Spleen (tissue), 11 donors: Measurements from ENCODE around the gene LY86. TPM values are rescaled to one million over a fixed set of nuclear protein-coding genes. Genes with fewer than 3 reads are reported as not detected.

ENCODE experiments used
- DNase-seq: peaks from one replicate; pipeline ENCODE4 v3.0.0-alpha.2; 2020
- H3K27ac ChIP-seq, 8 donors: fragments of 200-600 bp; sonication (generic) in 7 of 8; 1 replicate in 4 of 8; 2 replicates in 4 of 8; pipeline versions ENCODE4 v1.5.0 to v1.8.0; 2016 to 2021; ENCODE audit warnings: inconsistent platforms in 4 of 8, mild to moderate bottlenecking in 4 of 8, moderate library complexity in 1 of 8
- H3K27me3 ChIP-seq, 7 donors: fragments of 200-600 bp; sonication (generic) in 6 of 7; replicated peaks in 1 of 7; 1 replicate in 4 of 7; 2 replicates in 3 of 7; pipeline versions ENCODE4 v1.5.0 to v1.8.0; 2016 to 2021; ENCODE audit warnings: inconsistent platforms in 3 of 7, mild to moderate bottlenecking in 1 of 7
- H3K36me3 ChIP-seq, 6 donors: fragments of 200-600 bp; sonication (generic) in 5 of 6; 1 replicate in 4 of 6; 2 replicates in 2 of 6; pipeline versions ENCODE4 v1.5.0 to v1.8.0; 2016 to 2021; ENCODE audit warnings: inconsistent platforms in 2 of 6
- H3K4me1 ChIP-seq, 6 donors: fragments of 200-600 bp; sonication (generic) in 5 of 6; 1 replicate in 3 of 6; 2 replicates in 3 of 6; pipeline versions ENCODE4 v1.5.0 to v1.8.0; 2016 to 2021; ENCODE audit warnings: inconsistent platforms in 3 of 6
- H3K4me3 ChIP-seq, 8 donors: fragments of 200-600 bp; sonication (generic) in 7 of 8; 1 replicate in 4 of 8; 2 replicates in 4 of 8; pipeline versions ENCODE4 v1.5.0 to v1.8.0; 2016 to 2021; ENCODE audit warnings: inconsistent platforms in 4 of 8, mild to moderate bottlenecking in 4 of 8, moderate library complexity in 2 of 8
- H3K9me3 ChIP-seq, 8 donors: fragments of 200-600 bp; sonication (generic) in 7 of 8; 1 replicate in 4 of 8; 2 replicates in 4 of 8; pipeline versions ENCODE4 v1.5.0 to v1.8.0; 2016 to 2021; ENCODE audit warnings: inconsistent platforms in 4 of 8
- POLR2A ChIP-seq, 3 donors: fragments of 450-650 bp; IDR thresholded peaks; one replicate each; pipeline ENCODE4 v1.5.1; 2017; ENCODE audit warnings: antibody characterized with exemption in 3 of 3, mild to moderate bottlenecking in 1 of 3
- POLR2AphosphoS5 ChIP-seq, 3 donors: sonication (generic); formaldehyde crosslinking; IDR thresholded peaks; one replicate each; pipeline ENCODE4 v1.5.1; 2017; ENCODE audit warnings: antibody characterized with exemption in 3 of 3
- WGBS, 5 donors: extraction: QIAGEN DNeasy Blood & Tissue Kit in 3 of 5; methylation state at CpG; one replicate each; pipeline versions ENCODE4 v1.1.5 to v1.1.7; 2013 to 2018; 5-methylcytosine and 5-hydroxymethylcytosine counted together
- intact Hi-C: fragments of 100-400 bp; cut with DNase I; formaldehyde crosslinking; loops from one replicate; pipeline ENCODE4 v1.15.0; 2023; ENCODE audit warnings: low total_unique reads
- polyA plus RNA-seq, 3 donors: library from polyadenylated mRNA; stranded (reverse); fragments of 200-250 nt; gene quantifications; one replicate each; pipeline ENCODE4 v1.2.1, GENCODE V29; 2013
- total RNA-seq, 7 donors: library from RNA; depleted of rRNA in 3 of 7; stranded (reverse); fragments of >200 nt in 3 of 7; fragmentation: NEBNext Ultra II Directional in 4 of 7; extraction: Animal tissue kit (Norgen Biotek cat#: 25700) in 4 of 7; gene quantifications; one replicate each; pipeline versions ENCODE4 v1.1.0 to v1.2.1, GENCODE V29; 2016 to 2021
- TF ChIP-seq, protein P1 (sequence below), 11 experiments: fragments of 200-600 bp in 7 of 11; fragments of 450-650 bp in 4 of 11; sonication (generic) in 4 of 11; IDR thresholded peaks in 8 of 11; conservative IDR thresholded peaks in 3 of 11; 1 replicate in 7 of 11; 2 replicates in 4 of 11; pipeline versions ENCODE4 v1.4.0 to v1.8.0; 2016 to 2021; ENCODE audit warnings: antibody characterized with exemption in 11 of 11, inconsistent platforms in 4 of 11, mild to moderate bottlenecking in 1 of 11
- donor health status: healthy with polysubstance abuse.
- donor health status: DM: no; HTN: no; CAD: no; lungs with moderate emphysema.
- donor health status: DM: no; HTN: no; CAD: no.
- donor health status: Bipolar disorder and iron deficiency.
- donor health status: healthy.
- donor health status: DM: no; HTN: no; CAD: no.
- donor health status: DM: yes; HTN: yes; CAD: no.

The LY86 gene
- total and polyA plus RNA-seq, 10 donors, result 31.7 to 145 (median 70.2) TPM

DNA sequence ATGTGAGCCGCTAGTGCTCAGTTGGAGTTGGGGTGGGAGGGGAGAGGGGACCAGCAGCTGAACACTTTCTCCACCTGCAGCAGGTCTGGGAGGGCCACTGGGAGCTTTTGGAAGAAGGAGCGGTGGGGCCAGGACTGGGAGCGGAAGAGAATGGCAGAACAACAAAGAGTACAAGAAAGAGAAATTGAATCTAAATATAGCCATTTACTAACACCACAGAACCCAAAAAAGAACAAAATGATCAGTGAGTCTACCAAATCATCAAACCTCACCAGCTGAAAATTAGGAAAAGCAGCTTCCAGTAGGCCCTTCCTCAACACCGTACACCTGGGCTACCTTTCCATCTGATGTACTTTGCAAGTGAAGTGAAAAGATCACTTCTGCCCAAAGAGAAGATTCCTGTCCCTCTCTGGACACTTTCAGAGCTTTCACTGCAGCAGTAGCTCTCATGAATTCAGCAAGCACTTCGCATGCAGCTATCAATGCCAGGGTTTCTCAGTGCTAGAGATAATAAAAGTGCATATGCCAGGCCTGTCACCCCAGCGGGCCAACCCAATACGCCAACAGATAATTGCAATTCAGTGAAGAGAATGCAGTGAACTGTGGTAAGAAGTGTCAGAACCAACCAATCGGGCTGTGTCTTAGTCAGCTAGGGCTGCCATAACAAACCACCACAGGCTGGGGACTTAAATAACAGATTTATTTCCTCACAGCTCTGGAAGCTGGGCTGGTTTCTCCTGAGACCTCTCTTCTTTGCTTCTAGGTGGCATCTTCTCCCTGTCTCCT lies 597 bp downstream of the LY86 start:
- Histone ChIP-seq H3K9me3 (no peaks in the 10 kb centered on the region), H3K36me3 (no peaks in the 10 kb centered on the region), H3K4me3 (peak overlapping the region; percentile 15 to 77 (median 44)), H3K27ac (peak overlapping the region in 7 of 8 donors; percentile 15 to 91 (median 87)), H3K27me3 (no peaks in the 10 kb centered on the region), H3K4me1 (peaks cover 15 to 90% (median 69%) of the 10 kb centered on the region in 6 donors)
- 47 to 70% (median 60%) methylated on average over 8 of the region's 8 CpGs for WGBS, 5 donors
- intact Hi-C loops, result no loop called here
- DNase-seq, result no peak
- TF ChIP-seq, protein P1, sequence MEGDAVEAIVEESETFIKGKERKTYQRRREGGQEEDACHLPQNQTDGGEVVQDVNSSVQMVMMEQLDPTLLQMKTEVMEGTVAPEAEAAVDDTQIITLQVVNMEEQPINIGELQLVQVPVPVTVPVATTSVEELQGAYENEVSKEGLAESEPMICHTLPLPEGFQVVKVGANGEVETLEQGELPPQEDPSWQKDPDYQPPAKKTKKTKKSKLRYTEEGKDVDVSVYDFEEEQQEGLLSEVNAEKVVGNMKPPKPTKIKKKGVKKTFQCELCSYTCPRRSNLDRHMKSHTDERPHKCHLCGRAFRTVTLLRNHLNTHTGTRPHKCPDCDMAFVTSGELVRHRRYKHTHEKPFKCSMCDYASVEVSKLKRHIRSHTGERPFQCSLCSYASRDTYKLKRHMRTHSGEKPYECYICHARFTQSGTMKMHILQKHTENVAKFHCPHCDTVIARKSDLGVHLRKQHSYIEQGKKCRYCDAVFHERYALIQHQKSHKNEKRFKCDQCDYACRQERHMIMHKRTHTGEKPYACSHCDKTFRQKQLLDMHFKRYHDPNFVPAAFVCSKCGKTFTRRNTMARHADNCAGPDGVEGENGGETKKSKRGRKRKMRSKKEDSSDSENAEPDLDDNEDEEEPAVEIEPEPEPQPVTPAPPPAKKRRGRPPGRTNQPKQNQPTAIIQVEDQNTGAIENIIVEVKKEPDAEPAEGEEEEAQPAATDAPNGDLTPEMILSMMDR (IDR thresholded peaks at IDR 0.05 in 8 of 11, conservative IDR thresholded peaks at IDR 0.05 in 3 of 11), result no peak
- TF ChIP-seq POLR2AphosphoS5 (IDR thresholded peaks at IDR 0.05), result peak in 1 of 3 donors; percentile 43
- peak in 1 of 3 donors; percentile 28 for TF ChIP-seq POLR2A (IDR thresholded peaks at IDR 0.05)

DNA sequence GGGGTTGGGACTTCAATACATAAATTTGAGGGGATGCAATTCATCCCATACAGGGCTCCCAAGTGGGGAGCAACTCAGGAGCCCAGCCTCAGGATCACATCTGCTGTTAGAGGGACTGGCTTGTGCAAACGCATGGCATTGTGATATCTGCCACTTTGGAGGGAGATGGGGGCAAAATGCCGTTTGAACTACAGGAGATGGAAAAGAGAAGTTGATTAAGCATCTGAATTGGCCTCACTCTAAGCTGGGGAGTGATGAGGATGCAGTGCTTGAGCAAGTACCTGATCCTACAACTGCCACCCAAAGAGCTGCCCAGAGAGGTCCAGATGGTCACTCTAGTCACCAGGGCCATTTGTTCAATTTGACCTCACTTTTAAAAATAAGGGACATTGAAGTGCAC lies 2.0 kb downstream of the LY86 start:
- Histone ChIP-seq H3K4me3 (peak overlapping the region in 1 of 8 donors; percentile 77), H3K27ac (peak overlapping the region in 6 of 8 donors; percentile 84 to 91 (median 88)), H3K9me3 (no peaks in the 10 kb centered on the region), H3K27me3 (no peaks in the 10 kb centered on the region), H3K36me3 (no peaks in the 10 kb centered on the region), H3K4me1 (peaks cover 17 to 89% (median 60%) of the 10 kb centered on the region in 6 donors)
- no peak for DNase-seq
- TF ChIP-seq POLR2AphosphoS5 (IDR thresholded peaks at IDR 0.05), result no peak
- TF ChIP-seq POLR2A (IDR thresholded peaks at IDR 0.05), result no peak
- TF ChIP-seq, protein P1 (IDR thresholded peaks at IDR 0.05 in 8 of 11, conservative IDR thresholded peaks at IDR 0.05 in 3 of 11), result no peak
- intact Hi-C loops, result no loop called here
- 29 to 65% (median 49%) methylated on average over 2 of the region's 2 CpGs for WGBS, 5 donors

DNA sequence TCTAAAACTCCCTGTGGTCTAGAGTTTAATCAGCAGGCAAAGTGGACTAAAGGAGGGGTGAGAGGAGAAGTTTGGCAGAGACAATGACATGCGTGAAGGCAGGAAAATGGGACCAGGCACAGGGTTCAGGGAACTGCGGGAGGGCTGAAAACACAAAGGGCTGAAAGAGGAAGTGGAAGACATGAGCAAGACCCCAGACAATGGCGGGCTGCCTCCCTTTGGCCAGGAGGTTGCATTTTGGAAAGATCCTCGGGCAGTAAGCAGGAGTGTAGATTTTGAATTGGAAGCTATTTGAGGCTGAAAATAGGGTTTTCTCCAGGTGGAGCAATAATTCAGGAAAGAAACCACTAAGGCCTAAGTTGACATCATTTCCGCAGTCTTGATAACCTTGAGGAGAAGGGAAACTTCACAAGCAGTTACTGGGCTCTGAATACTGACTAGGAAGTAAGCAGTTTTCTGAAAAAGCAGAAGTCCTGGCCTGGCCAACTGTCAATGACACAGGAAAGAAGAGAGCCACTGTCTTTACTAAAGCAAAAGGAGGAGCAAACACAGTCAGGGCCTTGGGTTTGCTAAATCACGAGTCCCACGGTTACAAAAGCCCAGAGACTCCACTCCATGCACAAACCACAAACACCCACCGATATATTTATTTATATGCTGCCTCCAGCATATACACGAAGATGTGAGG lies 3.4 kb downstream of the LY86 start:
- intact Hi-C loops, result no loop called here
- H3K27me3 ChIP-seq, result no peaks in the 10 kb centered on the region
- no peaks in the 10 kb centered on the region for H3K36me3 ChIP-seq
- no peak for DNase-seq
- peaks cover 30 to 95% (median 73%) of the 10 kb centered on the region in 6 donors for H3K4me1 ChIP-seq
- H3K27ac ChIP-seq, result peak overlapping the region; percentile 53 to 91 (median 86)
- peak overlapping the region in 2 of 8 donors; percentile 10 to 77 for H3K4me3 ChIP-seq
- whole genome bisulfite sequencing, 5 donors, result 13 to 23% (median 22%) methylated on average over 9 of the region's 9 CpGs
- TF ChIP-seq POLR2AphosphoS5 (IDR thresholded peaks at IDR 0.05) (peak in 1 of 3 donors; percentile 56), POLR2A (IDR thresholded peaks at IDR 0.05) (no peak)
- H3K9me3 ChIP-seq, result no peaks in the 10 kb centered on the region

DNA sequence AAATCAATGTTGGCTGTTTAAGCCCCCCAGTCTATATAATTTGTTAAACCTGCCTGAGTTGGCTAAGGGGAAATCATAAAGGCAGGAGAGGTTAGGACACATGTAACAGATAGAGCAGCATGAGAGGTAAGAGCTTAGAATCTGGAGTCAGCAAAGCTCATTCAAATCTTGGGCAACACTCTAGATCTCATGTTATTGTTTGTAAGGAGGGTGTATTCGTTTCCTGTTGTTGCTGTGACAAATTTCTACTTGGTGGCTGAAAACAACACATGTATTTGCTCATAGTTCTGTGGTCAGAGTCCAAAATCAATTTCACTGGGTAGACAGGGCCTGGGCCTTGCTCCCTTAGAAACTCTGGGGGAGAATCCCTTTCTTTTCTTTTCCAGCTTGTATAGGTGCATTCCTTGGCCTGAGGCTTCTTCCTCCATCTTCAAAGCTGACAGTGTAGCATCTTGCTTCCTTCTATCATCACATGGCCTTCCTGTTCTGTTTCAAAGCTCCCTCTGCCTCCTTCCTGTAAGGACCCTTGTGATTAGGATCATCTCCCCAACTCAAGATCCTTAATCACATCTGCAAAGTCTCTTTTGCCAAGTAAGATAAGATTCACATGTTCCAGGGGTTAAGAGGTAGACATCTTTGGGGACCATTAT lies 4.4 kb downstream of the LY86 start:
- Histone ChIP-seq H3K4me3 (peak overlapping the region in 1 of 8 donors; percentile 77), H3K36me3 (no peaks in the 10 kb centered on the region), H3K4me1 (peaks cover 30 to 94% (median 73%) of the 10 kb centered on the region in 6 donors), H3K9me3 (no peaks in the 10 kb centered on the region), H3K27ac (peak overlapping the region; percentile 53 to 91 (median 86)), H3K27me3 (no peaks in the 10 kb centered on the region)
- intact Hi-C loops, result no loop called here
- TF ChIP-seq, protein P1 (IDR thresholded peaks at IDR 0.05 in 8 of 11, conservative IDR thresholded peaks at IDR 0.05 in 3 of 11), result no peak
- no peak for TF ChIP-seq POLR2A (IDR thresholded peaks at IDR 0.05)
- TF ChIP-seq POLR2AphosphoS5 (IDR thresholded peaks at IDR 0.05), result no peak
- DNase-seq, result no peak
- 21 to 57% (median 40%) methylated on average over 1 of the region's 1 CpG for WGBS, 5 donors
